HG03135 (cell line): ENCODE data around the gene RUNX1.

Experiments
- ATAC-seq: cut with Tn5 transposase; IDR thresholded peaks from one replicate; pipeline ENCODE4 v1.9.1; 2021; ENCODE audit warnings: mild to moderate bottlenecking, moderate library complexity; ENCODE audit not compliant: unreplicated experiment

The RUNX1 gene

DNA sequence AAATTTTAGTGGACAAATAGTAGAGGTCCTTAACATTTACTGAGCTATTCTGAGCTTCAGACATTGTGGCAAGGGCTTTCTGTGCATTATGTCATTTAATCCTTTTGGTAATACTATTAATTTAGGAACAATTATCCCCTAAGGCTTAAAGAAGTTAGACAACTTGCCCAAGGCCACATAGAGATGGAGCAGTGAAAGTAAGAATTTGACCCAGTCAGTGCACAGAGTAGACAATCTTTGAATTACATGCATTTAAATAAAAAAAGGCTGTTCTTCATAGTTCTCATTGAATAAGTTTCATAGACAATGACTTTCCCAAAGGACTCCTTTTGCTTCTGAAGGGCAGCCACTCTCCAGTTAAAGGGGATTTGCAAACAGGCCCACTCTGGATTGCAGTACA, 142.7 kb downstream of the RUNX1 start:
- ATAC-seq, result no peak

GRCh38 chr21:34905218-34905537, 143.9 kb downstream of the RUNX1 start:
- ATAC-seq, result no peak

- no peak for ATAC-seq
Measured at GRCh38 chr21:34904526-34905217, 144.4 kb downstream of the RUNX1 start.

- ATAC-seq, result no peak
Measured at GRCh38 chr21:34900376-34900775, 148.7 kb downstream of the RUNX1 start.

DNA sequence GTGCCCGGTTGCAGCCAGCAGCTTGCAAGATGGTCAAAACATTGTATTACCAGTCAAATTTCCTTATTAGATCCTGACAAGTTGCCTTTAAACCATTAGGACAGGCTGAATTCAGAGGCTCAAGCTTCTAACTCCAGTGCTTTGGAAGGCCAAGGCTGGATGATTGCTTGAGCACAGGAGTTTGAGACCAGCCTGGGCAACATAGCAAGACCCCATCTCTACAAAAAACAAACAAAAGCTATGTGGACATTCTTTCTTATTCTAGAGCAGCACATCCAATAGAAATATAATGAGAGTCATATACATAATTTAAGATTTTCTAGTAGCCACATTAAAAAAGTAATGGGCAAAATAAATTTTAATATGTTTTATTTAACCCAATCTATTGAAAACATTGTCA, 149.3 kb downstream of the RUNX1 start:
- ATAC-seq, result no peak

- no peak for ATAC-seq
Measured at GRCh38 chr21:34899302-34899701, 149.8 kb downstream of the RUNX1 start.

GRCh38 chr21:34897828-34898227, 151.3 kb downstream of the RUNX1 start:
- ATAC-seq, result no peak

DNA sequence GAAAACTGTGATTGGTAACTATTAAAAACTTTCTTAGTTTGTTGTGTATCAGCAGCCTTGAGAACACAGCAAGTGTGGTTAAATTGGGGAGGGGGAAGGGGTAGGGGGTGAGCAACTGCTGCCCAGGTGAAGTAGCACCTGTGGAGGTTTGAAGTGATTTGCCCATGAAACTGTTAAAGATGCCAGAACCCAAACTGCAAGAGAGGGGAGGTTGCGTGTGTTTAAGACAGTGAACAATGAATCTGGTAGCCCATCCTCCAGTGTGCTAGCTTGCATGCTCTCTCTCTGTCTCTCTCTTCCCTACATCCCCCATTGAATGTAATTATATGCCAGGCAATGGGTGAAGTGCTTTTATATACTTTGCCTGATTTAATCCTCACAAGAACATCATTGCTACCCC, 154.7 kb downstream of the RUNX1 start:
- ATAC-seq, result no peak

- ATAC-seq, result no peak
Measured at GRCh38 chr21:34892209-34892608, 156.9 kb downstream of the RUNX1 start.

DNA sequence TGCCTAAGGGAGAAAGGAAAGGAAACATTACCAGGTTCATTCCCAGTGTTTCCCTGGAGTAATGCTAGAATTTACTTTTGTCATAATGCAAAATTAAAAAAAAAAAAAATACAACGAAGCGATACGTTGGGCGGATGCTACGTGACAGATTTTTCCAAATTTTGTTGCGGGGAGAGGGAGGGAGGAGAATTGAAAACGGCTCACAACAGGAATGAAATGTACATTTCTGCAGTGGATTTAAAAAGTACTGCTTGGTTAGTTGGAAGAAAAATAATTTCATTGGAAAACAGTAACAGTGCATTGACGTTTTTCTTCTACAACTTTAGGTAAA, 157.5 kb downstream of the RUNX1 start:
- no peak for ATAC-seq

- no peak for ATAC-seq
Measured at GRCh38 chr21:34890724-34891612, 158.1 kb downstream of the RUNX1 start.

- no peak for ATAC-seq
Measured at GRCh38 chr21:34890470-34890723, 158.7 kb downstream of the RUNX1 start.

GRCh38 chr21:34889676-34890469, 159.2 kb downstream of the RUNX1 start:
- peak; percentile 47 for ATAC-seq

DNA sequence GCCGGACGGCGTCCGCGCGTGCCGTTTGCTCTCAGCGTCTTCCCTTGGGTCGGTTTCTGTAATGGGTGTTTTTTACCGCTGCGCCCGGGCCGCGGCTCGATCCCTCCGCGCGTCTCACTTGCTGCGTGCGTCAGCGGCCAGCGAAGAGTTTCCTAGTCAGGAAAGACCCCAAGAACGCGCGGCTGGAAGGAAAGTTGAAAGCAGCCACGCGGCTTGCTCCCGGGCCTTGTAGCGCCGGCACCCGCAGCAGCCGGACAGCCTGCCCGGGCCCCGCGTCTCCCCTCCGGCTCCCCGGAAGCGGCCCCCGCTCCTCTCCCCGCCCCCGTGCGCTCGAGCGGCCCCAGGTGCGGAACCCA, 159.8 kb downstream of the RUNX1 start:
- ATAC-seq, result peak; percentile 28

DNA sequence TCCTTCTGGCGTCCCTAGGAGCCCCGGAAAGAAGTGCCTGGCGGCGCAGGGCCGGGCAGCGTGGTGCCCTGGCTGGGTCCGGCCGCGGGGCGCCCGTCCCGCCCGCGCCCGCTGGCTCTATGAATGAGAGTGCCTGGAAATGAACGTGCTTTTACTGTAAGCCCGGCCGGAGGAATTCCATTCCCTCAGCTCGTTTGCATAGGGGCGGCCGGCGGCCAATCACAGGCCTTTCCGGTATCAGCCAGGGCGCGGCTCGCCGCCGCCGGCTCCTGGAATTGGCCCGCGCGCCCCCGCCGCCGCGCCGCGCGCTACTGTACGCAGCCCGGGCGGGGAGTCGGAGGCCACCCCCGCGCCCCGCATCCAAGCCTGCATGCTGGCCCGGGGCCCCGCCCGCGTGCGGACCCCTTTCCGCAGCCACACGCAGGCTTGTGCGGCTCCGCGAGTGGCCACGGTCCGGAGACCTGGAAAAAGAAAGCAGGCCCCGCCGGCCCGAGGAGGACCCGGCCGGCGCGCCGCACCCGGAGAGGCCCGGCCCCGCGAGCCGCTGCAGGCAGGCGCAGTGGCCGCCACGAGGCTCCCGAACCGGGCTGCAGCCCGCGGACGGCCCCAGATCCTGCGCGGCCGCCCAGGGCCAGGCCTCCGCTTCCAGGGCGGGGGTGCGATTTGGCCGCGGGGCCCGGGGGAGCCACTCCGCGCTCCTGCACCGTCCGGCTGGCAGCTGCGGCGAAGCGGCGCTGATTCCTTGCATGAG, 160.4 kb downstream of the RUNX1 start:
- ATAC-seq, result peak; percentile 45

- no peak for ATAC-seq
Measured at GRCh38 chr21:34887725-34888568, 161.2 kb downstream of the RUNX1 start.

- ATAC-seq, result no peak
Measured at GRCh38 chr21:34887105-34887442, 162.0 kb downstream of the RUNX1 start.

DNA sequence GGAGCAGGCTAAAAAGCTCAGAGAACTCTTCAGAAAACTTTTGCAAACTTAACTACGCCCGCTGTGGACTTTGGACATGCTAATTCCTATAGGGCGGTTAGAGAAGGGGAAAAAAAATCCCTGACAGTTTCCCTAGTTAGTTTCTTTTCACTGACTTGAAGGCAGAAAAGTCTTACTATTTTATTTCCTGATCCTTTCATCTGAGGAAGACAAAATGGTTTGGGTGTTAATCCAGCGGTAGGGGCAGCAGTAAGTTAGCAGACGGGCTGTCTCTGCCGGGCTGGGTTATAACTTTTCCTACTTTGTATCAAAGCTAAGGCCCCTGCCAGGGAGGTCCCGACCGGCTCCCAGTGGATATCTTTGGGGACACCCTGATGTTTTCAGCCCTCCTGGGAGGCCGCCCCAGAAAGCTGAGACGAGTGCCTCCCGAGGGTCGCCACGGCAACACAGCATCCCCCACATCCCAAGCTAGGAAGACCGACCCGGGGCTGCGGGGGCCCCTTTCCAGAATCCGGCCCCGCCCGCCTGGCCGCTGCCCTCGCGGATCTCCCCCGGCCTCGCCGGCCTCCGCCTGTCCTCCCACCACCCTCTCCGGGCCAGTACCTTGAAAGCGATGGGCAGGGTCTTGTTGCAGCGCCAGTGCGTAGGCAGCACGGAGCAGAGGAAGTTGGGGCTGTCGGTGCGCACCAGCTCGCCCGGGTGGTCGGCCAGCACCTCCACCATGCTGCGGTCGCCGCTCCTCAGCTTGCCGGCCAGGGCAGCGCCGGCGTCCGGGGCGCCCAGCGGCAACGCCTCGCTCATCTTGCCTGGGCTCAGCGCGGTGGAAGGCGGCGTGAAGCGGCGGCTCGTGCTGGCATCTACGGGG, 162.6 kb downstream of the RUNX1 start:
- no peak for ATAC-seq

DNA sequence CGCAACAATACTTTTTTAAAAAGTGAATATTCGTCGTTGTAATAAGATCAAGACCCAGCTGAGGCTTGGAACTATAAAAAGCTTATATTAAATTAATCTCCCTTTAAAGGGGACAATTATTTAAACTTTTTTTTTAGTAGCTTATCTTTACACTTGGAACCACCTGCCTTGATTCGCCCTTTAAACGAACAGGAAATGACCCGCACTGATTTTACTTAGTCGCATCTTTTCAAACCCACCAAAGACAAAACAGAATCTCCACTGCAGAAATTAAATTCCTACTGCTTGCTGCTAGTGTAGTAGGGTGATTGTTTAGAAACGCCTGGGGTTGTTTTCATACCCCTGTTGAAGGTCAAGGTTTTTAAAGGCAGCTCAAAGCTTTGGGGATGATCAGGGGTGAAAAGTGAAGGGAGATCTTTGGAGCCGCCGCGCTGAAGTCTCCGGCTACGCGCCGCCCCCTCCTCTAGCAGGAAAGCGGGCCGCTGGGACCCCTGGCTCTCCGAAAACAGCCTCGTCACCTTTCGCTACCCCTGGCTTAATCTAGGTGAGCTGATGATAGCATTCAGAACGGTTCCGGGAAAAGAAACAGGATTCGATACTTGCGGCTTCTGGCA, 163.4 kb downstream of the RUNX1 start:
- ATAC-seq, result no peak
